ENCODE measurements around the gene PPP4R3A.

- no peak for TF ChIP-seq CTCF (conservative IDR thresholded peaks at IDR 0.05; ENCODE audit: low read depth, low read length)
- TF ChIP-seq EZH2phosphoT487 (IDR thresholded peaks at IDR 0.05; ENCODE audit: borderline replicate concordance, low read length) = no peak
Observed at GRCh38 chr14:91454580-91454979, 55.5 kb downstream of the PPP4R3A start.

All from PC-3 (cell line).